ENCODE results near the gene CDK10. TPM values are rescaled to one million over a fixed set of nuclear protein-coding genes. Genes with fewer than 3 reads are reported as not detected.

CDK10 gene
- total and polyA plus RNA-seq, 4 donors, result 52.0 to 92.7 (median 70.0) TPM

DNA sequence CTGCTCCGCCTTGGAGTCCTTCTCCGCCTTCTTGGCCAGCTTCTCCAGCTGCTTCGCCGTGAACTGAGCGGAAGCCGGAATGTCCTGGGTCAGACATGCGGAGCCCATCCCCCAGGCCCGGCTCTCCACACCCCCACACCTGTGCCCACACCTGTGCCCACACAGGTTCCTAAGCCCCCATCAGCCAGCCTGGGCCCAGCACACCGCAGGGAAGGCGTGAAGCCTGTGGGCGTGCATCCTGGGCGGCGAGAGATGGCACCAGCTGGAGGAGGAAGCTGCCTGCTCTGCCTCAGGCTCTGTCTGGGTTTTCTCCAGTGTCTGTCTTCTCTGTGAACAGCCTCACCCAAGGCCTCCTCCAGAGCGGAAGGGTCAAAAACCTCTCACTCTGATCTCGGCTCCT lies 34.9 kb upstream of the CDK10 start:
- DNase-seq (no peak), ATAC-seq (ENCODE audit: insufficient read depth, low FRiP score) (no peak)
- peaks cover 9 to 32% (median 11%) of the 10 kb centered on the region in 4 donors for H3K36me3 ChIP-seq (ENCODE audit: control insufficient read depth in 4 of 4, insufficient read depth in 4 of 4, low read length in 4 of 4)
- no peaks in the 10 kb centered on the region for H3K27me3 ChIP-seq (ENCODE audit: control insufficient read depth in 3 of 3, insufficient read depth in 3 of 3, low read length in 2 of 3)
- peaks cover 0 to 5% (median 3%) of the 10 kb centered on the region in 5 donors for H3K4me1 ChIP-seq (ENCODE audit: control insufficient read depth in 5 of 5, insufficient read depth in 5 of 5, low read length in 5 of 5)
- H3K9ac ChIP-seq (ENCODE audit: insufficient read depth in 1 of 2, low read length in 2 of 2), result no peak overlapping the region
- WGBS, 2 donors, result 94 to 97% methylated on average over 15 of the region's 15 CpGs
- no peaks in the 10 kb centered on the region for H3K9me3 ChIP-seq (ENCODE audit: control insufficient read depth in 4 of 4, insufficient read depth in 3 of 4, low read length in 3 of 4)
- H3K27ac ChIP-seq (ENCODE audit: low read depth in 1 of 2, low read length in 1 of 2), result no peak overlapping the region
- no peak for TF ChIP-seq CTCF (IDR thresholded peaks at IDR 0.05; ENCODE audit: control extremely low read depth, extremely low read depth)
- no peak overlapping the region for H3K4me3 ChIP-seq

DNA sequence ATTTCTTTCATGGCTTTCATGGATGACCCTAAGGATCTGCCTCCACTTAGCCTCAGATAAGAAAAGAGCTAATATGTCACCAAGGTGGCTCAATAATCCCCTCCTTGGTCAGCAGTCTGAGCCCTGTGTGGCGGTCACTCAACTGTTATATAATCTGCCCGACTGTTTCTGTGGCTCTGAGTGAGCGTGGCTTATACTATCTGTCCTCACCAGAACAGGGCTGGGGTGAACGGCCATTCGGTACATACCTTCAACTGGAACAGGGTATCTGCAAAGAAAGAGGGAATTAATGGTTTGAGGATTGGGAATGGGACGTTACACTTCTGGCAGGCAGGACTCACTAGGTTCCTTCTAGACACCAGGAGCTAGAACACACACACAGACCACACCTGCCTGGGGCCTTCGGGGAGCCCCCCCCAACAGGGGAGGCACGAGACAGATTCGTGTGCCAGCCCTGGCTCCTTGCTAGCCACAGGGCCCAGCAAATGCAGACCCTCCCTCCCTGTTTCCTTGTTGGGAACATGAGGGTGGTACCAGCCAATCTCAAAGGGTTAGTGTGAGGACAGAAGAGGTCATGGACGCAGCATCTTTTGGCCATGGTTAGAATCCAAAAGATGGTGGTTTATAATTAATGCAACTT lies 32.7 kb upstream of the CDK10 start:
- TF ChIP-seq CTCF (IDR thresholded peaks at IDR 0.05; ENCODE audit: control extremely low read depth, extremely low read depth), result no peak
- DNase-seq, result no peak
- H3K27ac ChIP-seq (ENCODE audit: low read depth in 1 of 2, low read length in 1 of 2), result no peak overlapping the region
- H3K36me3 ChIP-seq (ENCODE audit: control insufficient read depth in 4 of 4, insufficient read depth in 4 of 4, low read length in 4 of 4), result peaks cover 3 to 20% (median 5%) of the 10 kb centered on the region in 4 donors
- no peak overlapping the region for H3K4me3 ChIP-seq
- WGBS, 2 donors, result 91 to 92% methylated on average over 10 of the region's 10 CpGs
- no peaks in the 10 kb centered on the region for H3K9me3 ChIP-seq (ENCODE audit: control insufficient read depth in 4 of 4, insufficient read depth in 3 of 4, low read length in 3 of 4)
- peaks cover 5 to 13% (median 7%) of the 10 kb centered on the region in 5 donors for H3K4me1 ChIP-seq (ENCODE audit: control insufficient read depth in 5 of 5, insufficient read depth in 5 of 5, low read length in 5 of 5)
- no peaks in the 10 kb centered on the region for H3K27me3 ChIP-seq (ENCODE audit: control insufficient read depth in 3 of 3, insufficient read depth in 3 of 3, low read length in 2 of 3)
- ATAC-seq (ENCODE audit: insufficient read depth, low FRiP score), result no peak
- no peak overlapping the region for H3K9ac ChIP-seq (ENCODE audit: insufficient read depth in 1 of 2, low read length in 2 of 2)

DNA sequence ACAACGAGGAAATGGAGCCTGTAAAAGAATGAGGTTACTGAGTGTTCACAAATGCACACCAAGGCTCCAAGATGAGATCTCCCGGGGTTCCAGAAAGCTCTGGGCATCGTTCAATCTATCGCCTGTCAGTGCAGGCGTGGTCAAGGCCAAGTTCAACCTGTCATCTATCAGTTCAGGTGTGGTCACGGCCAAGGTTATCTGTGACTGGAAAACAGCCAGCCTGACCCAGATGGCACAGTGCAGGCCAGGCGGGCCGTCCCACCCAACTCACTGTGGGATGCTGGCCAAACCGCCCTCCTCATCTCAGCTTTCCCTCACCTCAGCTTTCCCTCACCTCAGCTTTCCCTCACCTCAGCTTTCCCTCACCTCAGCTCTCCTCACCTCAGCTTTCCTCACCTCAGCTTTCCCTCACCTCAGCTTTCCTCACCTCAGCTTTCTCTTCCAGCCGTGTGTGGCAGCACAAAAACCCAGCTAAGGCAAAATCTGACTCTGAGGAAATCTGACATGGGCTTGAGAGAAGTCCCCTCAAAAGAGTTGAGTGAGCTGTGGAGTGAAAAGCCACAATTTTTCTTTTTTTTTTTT lies 31.3 kb upstream of the CDK10 start:
- DNase-seq, result no peak
- Histone ChIP-seq H3K4me3 (no peak overlapping the region), H3K36me3 (ENCODE audit: control insufficient read depth in 4 of 4, insufficient read depth in 4 of 4, low read length in 4 of 4) (peaks cover 2 to 11% (median 3%) of the 10 kb centered on the region in 4 donors), H3K27ac (ENCODE audit: low read depth in 1 of 2, low read length in 1 of 2) (no peak overlapping the region), H3K27me3 (ENCODE audit: control insufficient read depth in 3 of 3, insufficient read depth in 3 of 3, low read length in 2 of 3) (no peaks in the 10 kb centered on the region), H3K9me3 (ENCODE audit: control insufficient read depth in 4 of 4, insufficient read depth in 3 of 4, low read length in 3 of 4) (no peaks in the 10 kb centered on the region), H3K9ac (ENCODE audit: insufficient read depth in 1 of 2, low read length in 2 of 2) (no peak overlapping the region), H3K4me1 (ENCODE audit: control insufficient read depth in 5 of 5, insufficient read depth in 5 of 5, low read length in 5 of 5) (peaks cover 5 to 19% (median 8%) of the 10 kb centered on the region in 5 donors)
- no peak for ATAC-seq (ENCODE audit: insufficient read depth, low FRiP score)
- 89 to 93% methylated on average over 10 of the region's 10 CpGs for WGBS, 2 donors
- TF ChIP-seq CTCF (IDR thresholded peaks at IDR 0.05; ENCODE audit: control extremely low read depth, extremely low read depth), result no peak
